IPS-20b (cell line): ENCODE results near the gene ARID5B.
A peak's percentile ranks its signal among the peaks of the same experiment; 100 is the strongest.

Experiments used
- H3K27ac ChIP-seq: one replicate; pipeline ENCODE4 v1.5.1; 2013; ENCODE audit warnings: low read length
- H3K27me3 ChIP-seq: 2 replicates; pipeline ENCODE4 v1.6.1; 2013; ENCODE audit warnings: mild to moderate bottlenecking, low read length, inconsistent platforms; ENCODE audit not compliant: insufficient read depth
- H3K36me3 ChIP-seq: 2 replicates; pipeline ENCODE4 v1.6.1; 2013; ENCODE audit warnings: low read depth, mild to moderate bottlenecking, inconsistent platforms, low read length, moderate library complexity; ENCODE audit not compliant: insufficient read depth
- H3K4me1 ChIP-seq: 2 replicates; pipeline ENCODE4 v1.6.1; 2013; ENCODE audit warnings: mild to moderate bottlenecking, control low read depth, inconsistent platforms, low read length, moderate library complexity; ENCODE audit not compliant: insufficient read depth
- H3K4me3 ChIP-seq: 2 replicates; pipeline ENCODE4 v1.5.1; 2013; ENCODE audit warnings: mild to moderate bottlenecking, low read length, inconsistent platforms
- H3K9ac ChIP-seq: 2 replicates; pipeline ENCODE4 v1.6.1; 2013; ENCODE audit warnings: low read depth, mild to moderate bottlenecking, inconsistent platforms, low read length, moderate library complexity
- H3K9me3 ChIP-seq: 2 replicates; pipeline ENCODE4 v1.6.1; 2013; ENCODE audit warnings: mild to moderate bottlenecking, low read depth, low read length, inconsistent platforms; ENCODE audit not compliant: insufficient read depth

The ARID5B gene

DNA sequence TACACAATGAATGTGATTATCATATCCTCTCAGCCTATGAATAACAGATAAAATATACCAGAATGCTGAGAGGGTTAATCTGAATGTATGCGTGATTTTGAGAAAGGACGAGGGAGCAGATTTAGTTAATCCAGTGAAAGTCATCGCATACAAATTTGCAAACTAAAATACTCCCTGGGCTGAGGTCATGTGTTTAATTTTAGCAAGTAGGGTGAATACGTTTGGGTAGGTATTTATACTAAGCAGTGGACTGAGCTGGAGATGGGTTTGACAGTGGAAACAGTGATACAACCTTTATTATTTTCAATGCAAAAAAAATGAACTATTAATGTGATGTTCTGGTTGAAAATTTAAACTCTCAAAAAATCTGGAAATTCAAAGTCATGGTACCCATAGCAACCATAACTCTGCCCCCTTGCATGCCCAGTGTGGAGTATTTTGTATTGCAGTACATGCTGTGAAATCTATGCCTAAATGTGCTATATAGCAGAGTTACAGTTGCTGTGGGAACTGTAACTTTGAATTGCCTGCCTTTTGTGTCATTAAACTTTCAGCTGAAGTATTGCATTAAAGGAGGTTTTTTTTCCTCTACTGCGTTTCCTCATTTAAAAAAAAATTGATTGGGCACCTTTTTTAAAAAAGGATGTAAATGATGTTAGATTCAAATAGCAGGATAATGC is 9.5 kb upstream of the ARID5B start:
- Histone ChIP-seq H3K36me3 (no peaks in the 10 kb centered on the region), H3K27me3 (peaks cover 1% of the 10 kb centered on the region; the same call in 1 of the 2 replicates)

DNA sequence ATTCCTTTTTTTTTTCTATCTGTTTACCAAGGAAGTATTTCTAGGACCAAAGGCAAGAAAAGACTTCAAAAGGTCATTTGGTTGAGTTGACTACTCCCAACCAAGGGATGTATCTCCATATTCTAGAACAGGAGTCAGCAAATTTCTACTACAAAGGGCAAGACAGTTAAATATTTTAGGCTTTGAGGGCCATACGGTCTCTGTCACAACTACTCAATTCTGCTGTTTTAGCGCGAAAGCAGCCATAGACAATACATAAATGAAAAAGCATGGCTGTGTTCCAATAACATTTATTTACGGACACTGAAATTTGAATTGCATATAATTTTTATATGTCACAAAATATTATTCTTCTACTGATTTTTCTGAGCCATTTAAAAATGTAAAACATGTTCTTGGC is 8.5 kb upstream of the ARID5B start:
- no peaks in the 10 kb centered on the region for H3K9me3 ChIP-seq
- peaks cover 10% of the 10 kb centered on the region for H3K27me3 ChIP-seq
- H3K27ac ChIP-seq, result no peak overlapping the region
- H3K36me3 ChIP-seq, result no peaks in the 10 kb centered on the region
- no peak overlapping the region for H3K9ac ChIP-seq
- peaks cover 2% of the 10 kb centered on the region; the same call in 1 of the 2 replicates for H3K4me1 ChIP-seq
- H3K4me3 ChIP-seq, result no peak overlapping the region

More for the DNA sequence above, 9.5 kb upstream of the ARID5B start:
- Histone ChIP-seq H3K4me1 (no peaks in the 10 kb centered on the region; the same call in 1 of the 2 replicates), H3K4me3 (no peak overlapping the region), H3K9ac (no peak overlapping the region), H3K9me3 (no peaks in the 10 kb centered on the region), H3K27ac (no peak overlapping the region)

DNA sequence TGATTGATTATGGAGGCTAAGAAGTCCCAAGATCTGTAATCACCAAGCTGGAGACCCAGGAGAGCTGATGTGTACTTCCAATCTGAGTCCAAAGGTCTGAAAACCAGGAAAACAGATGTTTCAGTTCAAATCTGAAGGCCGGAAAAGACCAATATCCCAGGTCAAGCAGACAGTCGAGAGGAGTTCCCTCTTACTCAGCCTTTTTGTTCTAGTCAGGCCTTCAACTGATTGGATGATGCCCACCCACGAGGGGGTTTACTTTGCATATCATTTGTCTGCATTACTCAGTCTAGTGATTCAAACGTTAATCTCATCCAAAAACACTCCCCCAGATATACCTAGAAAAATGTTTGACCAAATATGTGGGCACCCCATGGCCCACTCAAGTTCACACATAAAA is 7.4 kb upstream of the ARID5B start:
- H3K36me3 ChIP-seq, result no peaks in the 10 kb centered on the region
- H3K27ac ChIP-seq, result no peak overlapping the region
- no peaks in the 10 kb centered on the region for H3K9me3 ChIP-seq
- no peak overlapping the region for H3K9ac ChIP-seq
- H3K4me1 ChIP-seq, result peaks cover 10% of the 10 kb centered on the region; the same call in 1 of the 2 replicates
- H3K27me3 ChIP-seq, result peaks cover 22% of the 10 kb centered on the region
- no peak overlapping the region for H3K4me3 ChIP-seq

DNA sequence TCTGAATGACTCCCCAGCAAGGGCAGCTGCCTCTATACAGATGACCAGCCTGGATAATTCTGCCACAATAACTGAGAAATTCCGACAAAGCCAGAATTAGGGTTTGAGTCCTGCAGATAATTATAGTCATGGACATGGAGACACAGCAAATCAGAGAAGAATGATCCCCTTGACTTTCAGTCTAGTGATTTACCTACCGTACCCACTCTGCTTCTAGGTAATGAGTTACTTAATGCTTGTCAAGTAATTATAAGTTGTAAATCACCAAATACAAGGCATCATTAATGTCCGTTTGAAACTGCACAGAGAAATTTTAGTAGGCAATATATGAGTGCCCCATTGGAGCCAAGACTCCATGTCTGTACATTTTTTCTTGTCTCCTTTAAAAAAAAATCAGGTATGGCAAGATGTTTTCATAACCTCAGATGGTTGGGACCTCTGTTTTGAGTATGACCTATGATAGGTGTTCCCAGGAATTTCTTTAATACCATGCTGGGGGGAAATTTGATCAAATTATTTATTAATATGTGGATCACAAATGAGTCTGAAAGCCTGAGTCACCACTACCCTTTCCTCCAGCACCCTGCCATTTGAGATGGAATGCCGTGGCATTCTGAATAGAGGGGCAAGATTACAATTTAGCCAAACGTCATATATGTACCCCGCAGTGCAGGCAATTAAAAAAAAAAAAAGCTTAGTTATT is 5.5 kb upstream of the ARID5B start:
- no peak overlapping the region for H3K27ac ChIP-seq
- peaks cover 19% of the 10 kb centered on the region; the same call in 1 of the 2 replicates for H3K4me1 ChIP-seq
- no peaks in the 10 kb centered on the region for H3K9me3 ChIP-seq

DNA sequence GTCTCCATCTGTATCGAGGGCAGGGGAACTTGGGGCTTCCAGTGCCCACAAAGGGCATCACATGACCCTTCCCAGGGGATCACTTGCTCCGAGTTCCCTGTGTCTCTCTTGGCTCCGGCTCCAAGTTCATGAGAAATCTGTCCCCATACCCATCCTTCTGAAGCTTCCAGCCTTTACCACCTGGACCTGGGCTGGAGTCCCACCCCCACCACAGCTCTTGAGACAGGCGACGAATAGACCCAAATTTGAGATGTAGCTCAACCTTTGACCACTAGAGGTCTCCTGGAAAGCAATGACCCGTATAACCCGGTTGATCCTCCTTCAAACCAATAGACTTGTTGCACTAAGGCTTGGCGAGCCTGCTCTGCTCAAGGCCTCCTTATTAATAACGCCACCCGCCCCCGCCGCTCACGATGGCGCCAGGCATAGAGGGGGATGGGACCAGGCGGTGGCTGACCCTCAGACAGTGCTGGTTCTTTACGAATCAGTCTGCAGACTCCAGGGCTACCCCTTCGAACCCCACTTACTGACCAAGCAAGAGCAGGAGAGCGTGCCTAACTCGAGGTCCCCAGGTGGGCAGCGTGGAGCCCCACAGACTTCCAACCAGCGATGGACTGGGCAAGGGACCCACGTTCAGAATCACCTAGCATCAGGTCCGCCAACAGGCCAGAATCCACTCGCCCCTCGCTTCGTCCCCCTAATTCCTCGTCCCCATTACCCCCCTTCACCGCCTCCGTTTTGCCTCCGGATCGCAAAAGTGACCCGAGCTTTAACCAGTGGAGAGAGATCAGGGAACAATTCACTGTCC is 4.4 kb upstream of the ARID5B start:
- Histone ChIP-seq H3K9ac (peak overlapping the region; percentile 62; the same call in 1 of the 2 replicates), H3K27ac (no peak overlapping the region), H3K4me3 (peak overlapping the region; percentile 79), H3K36me3 (no peaks in the 10 kb centered on the region), H3K4me1 (peaks cover 19% of the 10 kb centered on the region; the same call in 1 of the 2 replicates), H3K27me3 (peaks cover 48% of the 10 kb centered on the region), H3K9me3 (no peaks in the 10 kb centered on the region)

More for the DNA sequence above, 5.5 kb upstream of the ARID5B start:
- Histone ChIP-seq H3K27me3 (peaks cover 41% of the 10 kb centered on the region), H3K9ac (no peak overlapping the region), H3K36me3 (no peaks in the 10 kb centered on the region), H3K4me3 (no peak overlapping the region)

DNA sequence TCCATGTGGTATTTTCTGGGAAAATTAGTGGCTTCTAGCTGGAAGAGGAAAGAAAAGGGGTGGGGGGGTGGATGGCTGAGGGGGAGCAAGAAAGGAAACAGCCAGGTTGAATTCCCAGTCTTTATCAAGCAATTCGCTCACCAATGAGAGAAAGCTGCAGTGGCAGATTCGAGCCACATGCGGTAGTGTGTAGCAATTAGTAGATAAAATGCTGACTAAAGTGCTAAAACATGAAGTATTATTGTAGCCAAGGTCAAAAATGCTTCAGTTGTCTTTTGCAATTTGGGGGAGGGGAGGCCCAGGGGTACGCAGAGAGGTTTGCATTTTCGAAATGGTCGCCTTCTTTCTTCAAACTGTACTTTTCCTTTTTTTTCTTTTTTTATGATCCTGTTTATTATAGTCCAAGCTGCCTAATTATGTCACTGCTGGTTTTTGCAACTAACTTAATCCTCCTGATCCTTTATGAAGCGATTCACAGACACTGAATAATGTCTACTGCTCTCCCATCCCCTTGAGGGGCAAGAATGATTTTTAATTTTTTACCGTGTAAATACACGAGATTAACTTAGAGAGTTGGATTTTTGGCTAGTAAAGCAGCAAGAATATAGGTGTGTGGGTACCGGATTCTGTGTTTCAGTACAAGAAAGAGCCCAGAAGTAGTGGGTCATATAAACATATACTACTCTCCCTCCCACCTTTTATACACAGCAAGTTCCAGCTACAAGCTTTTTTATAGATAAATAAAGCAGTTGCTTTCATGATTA is 3.6 kb upstream of the ARID5B start:
- peak overlapping the region; percentile 79 for H3K4me3 ChIP-seq

DNA sequence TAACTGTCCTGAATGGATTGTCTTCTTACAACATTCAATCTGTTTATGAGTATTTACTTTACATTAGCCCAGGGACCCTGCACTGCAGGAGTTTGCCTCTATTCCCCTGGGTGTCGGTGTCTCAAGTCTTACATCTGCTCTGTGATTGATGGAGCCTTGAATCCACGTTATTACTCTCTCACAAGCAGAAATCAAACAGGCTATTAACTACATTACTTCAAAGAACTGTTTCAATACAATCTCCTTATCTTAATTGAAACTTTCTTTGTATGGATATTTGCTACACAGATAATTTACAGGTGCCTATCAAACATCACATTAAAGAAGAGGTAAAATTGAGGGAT is 3.1 kb upstream of the ARID5B start:
- H3K36me3 ChIP-seq, result no peaks in the 10 kb centered on the region
- peaks cover 24% of the 10 kb centered on the region; the same call in 1 of the 2 replicates for H3K4me1 ChIP-seq
- H3K4me3 ChIP-seq, result no peak overlapping the region
- peaks cover 60% of the 10 kb centered on the region for H3K27me3 ChIP-seq
- H3K27ac ChIP-seq, result no peak overlapping the region
- no peak overlapping the region for H3K9ac ChIP-seq
- no peaks in the 10 kb centered on the region for H3K9me3 ChIP-seq

More for the DNA sequence above, 3.6 kb upstream of the ARID5B start:
- no peaks in the 10 kb centered on the region for H3K36me3 ChIP-seq
- H3K4me1 ChIP-seq, result peaks cover 24% of the 10 kb centered on the region; the same call in 1 of the 2 replicates
- no peaks in the 10 kb centered on the region for H3K9me3 ChIP-seq
- peak overlapping the region; percentile 62; the same call in 1 of the 2 replicates for H3K9ac ChIP-seq
- H3K27me3 ChIP-seq, result peaks cover 56% of the 10 kb centered on the region
- no peak overlapping the region for H3K27ac ChIP-seq

DNA sequence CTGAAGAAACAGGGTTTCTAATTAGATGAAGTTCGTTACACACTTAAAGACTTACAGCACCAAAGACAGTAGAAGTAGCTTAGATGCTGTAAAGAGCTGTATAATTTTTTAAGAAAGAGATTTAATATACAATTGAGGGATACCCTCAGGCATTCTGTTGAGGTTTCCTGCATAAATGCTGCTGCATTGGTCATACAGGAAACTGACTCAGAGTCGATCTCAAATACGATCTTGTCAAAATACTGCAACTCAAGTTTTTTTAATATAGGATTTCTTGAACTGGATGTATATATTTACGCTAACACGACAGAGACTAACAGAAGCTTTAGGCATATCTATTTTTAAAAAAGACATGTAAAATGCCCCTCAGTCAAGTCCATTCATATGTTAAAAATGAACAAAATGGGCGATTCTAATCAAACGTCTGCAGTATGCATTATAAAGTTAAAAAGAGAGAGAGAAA is 2.4 kb upstream of the ARID5B start:
- peaks cover 64% of the 10 kb centered on the region for H3K27me3 ChIP-seq
- H3K9me3 ChIP-seq, result no peaks in the 10 kb centered on the region
- H3K4me3 ChIP-seq, result peak overlapping the region; percentile 88; the same call in 1 of the 2 replicates
- no peak overlapping the region for H3K9ac ChIP-seq
- no peak overlapping the region for H3K27ac ChIP-seq
- no peaks in the 10 kb centered on the region for H3K36me3 ChIP-seq
- peaks cover 25% of the 10 kb centered on the region; the same call in 1 of the 2 replicates for H3K4me1 ChIP-seq

DNA sequence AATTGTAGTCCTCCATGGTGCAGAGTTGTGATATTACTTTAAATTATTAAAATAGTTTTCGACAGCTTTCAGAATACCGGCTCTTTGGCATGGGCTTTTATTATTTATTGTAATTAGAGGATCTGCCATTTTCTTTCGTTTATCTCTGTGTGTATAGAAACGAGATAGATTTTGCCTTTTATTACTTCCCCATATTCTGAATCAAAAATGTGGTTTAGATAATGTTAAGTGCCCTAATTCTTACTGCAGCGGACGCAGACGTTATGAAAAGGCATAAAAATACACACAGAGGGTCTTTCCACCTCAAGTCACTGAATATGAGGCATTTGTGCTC is 1.9 kb upstream of the ARID5B start:
- Histone ChIP-seq H3K27me3 (peaks cover 69% of the 10 kb centered on the region), H3K27ac (no peak overlapping the region), H3K4me3 (peak overlapping the region; percentile 88; the same call in 1 of the 2 replicates), H3K4me1 (peaks cover 31% of the 10 kb centered on the region; the same call in 1 of the 2 replicates), H3K36me3 (no peaks in the 10 kb centered on the region), H3K9me3 (no peaks in the 10 kb centered on the region), H3K9ac (no peak overlapping the region)

DNA sequence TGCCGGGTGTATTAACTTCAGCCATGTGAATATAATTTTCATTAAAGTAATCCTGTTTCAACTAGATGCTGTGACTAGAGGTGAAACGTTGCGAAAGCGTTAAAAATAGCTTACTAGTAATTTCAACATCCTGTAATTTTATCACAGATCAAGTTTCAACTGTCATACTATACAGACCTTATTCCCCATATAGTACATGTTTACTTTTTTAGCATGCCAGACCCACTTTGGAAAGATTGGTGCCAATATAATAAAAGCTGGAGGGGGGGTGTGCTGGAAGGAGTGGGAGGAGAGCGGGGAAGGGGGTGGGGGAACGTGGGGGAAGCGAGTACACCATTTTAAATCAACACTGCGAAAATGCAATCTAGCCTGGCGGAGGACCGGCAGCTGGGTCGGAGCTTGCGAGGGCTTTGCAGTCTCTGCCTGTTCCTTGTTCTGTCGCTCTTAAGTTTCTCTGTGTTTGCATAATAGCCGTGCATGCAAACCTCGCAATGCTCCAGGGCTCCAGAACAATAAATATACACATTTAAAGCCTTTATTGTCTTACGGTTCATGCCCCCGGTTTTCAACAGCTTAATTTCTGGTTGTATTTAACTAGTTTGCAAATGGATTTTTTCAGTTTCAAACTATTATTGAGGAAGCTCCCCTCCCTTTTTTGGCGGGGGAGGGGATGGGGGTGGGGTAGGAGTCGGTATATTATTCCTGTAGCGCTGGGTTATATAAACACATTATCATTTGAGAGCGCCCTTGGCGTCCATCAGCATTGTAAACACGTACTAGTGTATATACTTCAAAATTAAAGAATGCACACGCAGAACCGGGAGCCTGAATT is 1.3 kb upstream of the ARID5B start:
- Histone ChIP-seq H3K4me3 (peak overlapping the region; percentile 88), H3K36me3 (no peaks in the 10 kb centered on the region), H3K9ac (no peak overlapping the region; the same call in 1 of the 2 replicates), H3K9me3 (no peaks in the 10 kb centered on the region), H3K27ac (no peak overlapping the region), H3K27me3 (peaks cover 69% of the 10 kb centered on the region), H3K4me1 (peaks cover 31% of the 10 kb centered on the region; the same call in 1 of the 2 replicates)
